Stimulated activated CD8-positive, alpha-beta memory T cell treated with anti-CD3 and anti-CD28 coated beads, Interleukin-12 subunit alpha, Interleukin-12 subunit beta, amount 100 ng/mL, for 24 hours (primary cell): ENCODE measurements around the gene CYP4F8.
"Not testable (repeated sequence)": the region's sequence is repeated elsewhere in the genome, so short reads cannot be mapped to it uniquely, and the experiment has no call there.

Source experiments
- DNase-seq: peaks from one replicate; pipeline ENCODE4 v3.0.0-alpha.2; 2020; ENCODE audit errors: extremely low read depth

Gene CYP4F8

DNA sequence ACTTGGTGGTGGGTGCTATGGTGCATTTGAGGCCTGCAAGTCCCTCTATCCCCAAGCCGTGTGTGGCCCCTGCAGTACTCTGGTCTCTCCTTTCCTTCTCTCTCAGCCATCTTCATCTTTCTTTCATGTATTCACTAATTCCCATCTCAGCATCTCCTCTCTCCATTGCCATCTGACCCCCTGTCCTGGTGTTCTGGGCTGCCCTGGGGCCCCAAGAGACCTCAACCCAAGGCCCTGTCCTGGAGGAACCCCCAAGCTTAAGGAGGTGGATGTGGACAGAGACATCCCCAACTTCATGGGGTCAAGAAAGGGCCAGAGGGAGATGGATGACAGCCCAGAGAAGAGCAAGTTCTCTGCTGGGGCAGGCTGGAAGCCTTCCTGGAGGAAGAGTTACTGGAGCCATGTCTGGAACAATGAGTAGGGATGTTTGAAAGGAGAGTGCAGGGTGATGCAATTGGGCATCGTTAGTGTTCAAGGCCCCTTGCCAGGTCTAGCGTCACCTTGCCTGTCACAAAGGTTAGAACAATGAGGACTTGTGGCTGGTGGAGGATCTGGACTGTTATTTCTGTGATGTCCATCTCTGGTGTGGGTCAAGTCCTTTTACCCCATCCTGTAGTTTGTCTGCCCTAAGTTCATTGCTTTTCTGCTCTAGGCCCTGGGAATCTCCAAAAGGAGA is 29.2 kb downstream of the CYP4F8 start:
- no peak for DNase-seq

DNA sequence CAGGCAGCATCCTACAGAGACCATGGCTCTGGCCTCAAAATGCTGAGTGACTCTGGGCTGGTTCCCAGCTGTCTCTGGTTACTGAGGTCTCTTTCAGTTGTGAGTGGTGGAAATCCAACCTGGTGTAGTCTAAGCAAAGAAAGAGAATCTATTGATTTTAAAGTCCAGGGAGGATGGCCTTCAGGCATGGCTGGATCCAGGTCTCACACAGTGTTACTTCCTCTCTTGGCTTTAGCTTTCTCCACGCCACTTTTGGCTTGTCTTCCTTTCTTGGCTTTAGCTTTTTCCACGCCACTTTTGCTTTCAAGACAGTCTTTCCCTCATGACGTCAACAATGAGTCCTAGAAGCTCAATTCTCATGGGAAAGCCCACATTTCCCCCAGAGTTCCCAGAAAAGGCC is 29.8 kb downstream of the CYP4F8 start:
- no peak for DNase-seq

DNA sequence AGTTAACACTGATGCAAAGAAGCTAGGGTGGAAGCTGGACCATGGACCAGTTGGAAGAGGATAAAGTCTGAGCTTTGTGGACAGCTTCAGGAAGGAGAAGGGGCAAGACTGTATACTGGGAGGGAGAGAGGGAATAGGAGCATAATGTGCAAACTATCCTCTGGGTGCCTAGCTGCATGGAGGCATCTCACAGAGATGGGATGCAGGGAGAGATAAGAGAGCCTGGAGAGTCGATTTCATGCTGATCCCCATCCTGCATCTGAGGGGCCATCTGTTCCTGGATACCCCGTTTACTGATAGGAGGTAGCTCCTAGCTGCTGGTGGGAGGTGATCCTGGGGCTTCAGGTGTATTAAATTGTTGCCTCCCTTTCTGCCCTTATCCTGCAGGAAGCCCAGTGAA is 34.5 kb downstream of the CYP4F8 start:
- no peak for DNase-seq

DNA sequence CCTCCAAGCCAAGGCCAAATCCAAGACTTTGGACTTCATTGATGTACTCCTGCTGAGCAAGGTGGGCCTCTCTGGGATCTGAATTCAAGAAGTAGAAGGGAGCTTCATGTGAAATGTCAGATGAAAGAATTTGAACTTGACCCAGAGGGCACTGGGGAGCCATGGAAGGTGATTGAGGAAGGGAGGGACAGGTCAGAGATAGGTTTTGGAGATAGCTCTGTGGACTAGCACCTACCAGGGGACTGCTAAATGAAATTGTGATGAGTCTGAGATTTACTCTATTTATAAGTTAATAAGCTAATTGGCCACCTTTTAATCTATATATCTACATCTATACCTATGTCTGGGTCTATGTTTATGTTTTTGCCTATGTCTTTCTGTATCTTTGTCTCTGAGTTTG is 35.1 kb downstream of the CYP4F8 start:
- not testable (repeated sequence) for DNase-seq

- no peak for DNase-seq
Observed at GRCh38 chr19:15651791-15652190, 36.8 kb downstream of the CYP4F8 start.

GRCh38 chr19:15652559-15653278 is 37.7 kb downstream of the CYP4F8 start:
- DNase-seq: no peak

GRCh38 chr19:15656467-15656866 is 41.4 kb downstream of the CYP4F8 start:
- DNase-seq: no peak

- DNase-seq: no peak
Observed at GRCh38 chr19:15663247-15663646, 48.2 kb downstream of the CYP4F8 start.

DNA sequence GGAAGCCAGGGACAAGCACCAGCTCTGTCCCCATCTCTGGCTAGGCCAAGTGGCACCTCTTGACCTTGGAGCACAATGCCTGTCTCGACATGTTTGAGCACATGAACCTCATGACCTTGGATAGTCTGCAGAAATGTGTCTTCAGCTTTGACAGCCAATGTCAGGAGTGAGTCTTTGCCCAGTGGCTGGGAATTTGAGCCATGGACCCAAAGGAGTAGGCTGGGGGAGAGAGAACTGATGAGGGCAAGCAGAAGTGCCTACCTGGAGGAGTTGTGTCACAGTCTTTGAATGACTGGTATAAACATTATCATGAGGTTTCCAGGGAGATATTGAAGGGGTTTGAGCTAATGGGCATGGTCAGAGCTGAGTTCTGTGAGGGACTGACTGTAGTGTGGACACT is 51.2 kb downstream of the CYP4F8 start:
- DNase-seq: no peak

DNA sequence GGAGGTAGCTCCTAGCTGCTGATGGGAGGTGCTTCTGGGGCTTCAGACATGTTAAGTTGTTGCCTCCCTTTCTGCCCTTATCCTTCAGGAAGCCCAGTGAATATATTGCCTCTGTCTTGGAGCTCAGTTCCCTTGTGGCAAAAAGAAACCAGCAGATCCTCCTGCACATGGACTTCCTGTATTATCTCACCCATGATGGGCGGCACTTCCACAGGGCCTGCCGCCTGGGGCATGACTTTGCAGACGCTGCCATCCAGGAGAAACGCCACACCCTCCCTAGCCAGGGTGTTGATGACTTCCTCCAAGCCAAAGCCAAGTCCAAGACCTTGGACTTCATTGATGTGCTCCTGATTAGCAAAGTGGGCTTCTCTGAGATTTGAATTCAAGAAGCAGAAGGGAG is 51.9 kb downstream of the CYP4F8 start:
- no peak for DNase-seq

GRCh38 chr19:15669440-15669839 is 54.4 kb downstream of the CYP4F8 start:
- DNase-seq: no peak

- no peak for DNase-seq
Observed at GRCh38 chr19:15669891-15670290, 54.9 kb downstream of the CYP4F8 start.

DNA sequence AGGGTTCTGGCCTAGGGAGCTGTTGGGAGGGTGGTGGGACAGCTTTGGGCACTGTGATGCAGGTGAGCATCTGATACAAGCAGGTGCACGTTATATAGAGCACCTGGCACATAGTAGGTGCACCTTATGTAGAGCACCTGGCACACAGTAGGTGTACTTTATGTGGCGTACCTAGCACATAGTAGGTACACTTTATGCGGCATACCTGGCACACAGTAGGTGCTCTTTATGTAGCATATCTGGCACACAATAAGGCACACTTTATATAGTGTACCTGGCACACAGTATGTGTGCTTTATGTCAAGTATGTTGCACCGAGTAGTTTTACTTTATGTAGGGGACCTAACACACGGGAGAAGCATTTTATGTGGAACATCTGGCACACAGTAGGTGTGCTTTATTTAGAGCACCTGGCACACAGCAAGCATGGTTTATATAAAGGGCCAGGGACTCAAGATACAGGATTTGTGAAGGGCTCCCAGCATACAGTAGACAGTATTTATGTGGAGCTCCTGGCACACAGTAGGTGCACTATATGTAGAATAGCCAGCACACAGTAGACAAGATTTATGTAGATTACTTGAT is 56.3 kb downstream of the CYP4F8 start:
- no peak for DNase-seq

DNA sequence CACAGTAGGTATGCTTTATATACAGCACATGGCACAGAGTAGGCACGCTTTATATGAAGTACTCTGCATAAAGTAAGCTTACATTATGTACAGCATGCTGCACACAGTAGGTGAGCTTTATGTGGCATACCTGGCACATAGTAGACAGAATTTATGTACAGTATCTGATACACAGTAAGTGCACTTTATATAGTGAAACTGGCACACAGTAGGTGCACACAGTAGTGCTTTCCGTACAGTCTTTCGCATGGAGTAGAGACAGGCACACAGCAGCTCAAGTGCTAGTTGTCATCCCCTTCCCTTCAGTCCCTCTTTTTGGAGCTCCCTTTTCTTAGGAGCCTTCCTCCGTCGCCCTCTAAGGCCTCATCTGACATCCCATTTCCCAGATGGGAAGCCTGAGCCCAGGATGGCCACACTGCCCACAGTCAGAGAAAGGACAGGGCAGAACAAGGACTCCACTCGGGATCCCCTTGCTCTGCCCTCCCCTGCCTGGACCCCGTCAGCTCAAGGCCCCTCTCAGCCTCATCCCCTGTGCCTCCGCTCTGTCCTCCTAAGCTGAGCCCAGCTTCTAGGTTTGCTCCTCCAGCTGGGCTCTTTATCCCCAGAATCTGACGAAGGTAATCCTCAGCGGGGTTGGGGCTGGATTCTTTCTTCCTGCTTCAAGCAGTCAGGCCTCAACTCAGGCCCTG is 57.0 kb downstream of the CYP4F8 start:
- DNase-seq: no peak

DNA sequence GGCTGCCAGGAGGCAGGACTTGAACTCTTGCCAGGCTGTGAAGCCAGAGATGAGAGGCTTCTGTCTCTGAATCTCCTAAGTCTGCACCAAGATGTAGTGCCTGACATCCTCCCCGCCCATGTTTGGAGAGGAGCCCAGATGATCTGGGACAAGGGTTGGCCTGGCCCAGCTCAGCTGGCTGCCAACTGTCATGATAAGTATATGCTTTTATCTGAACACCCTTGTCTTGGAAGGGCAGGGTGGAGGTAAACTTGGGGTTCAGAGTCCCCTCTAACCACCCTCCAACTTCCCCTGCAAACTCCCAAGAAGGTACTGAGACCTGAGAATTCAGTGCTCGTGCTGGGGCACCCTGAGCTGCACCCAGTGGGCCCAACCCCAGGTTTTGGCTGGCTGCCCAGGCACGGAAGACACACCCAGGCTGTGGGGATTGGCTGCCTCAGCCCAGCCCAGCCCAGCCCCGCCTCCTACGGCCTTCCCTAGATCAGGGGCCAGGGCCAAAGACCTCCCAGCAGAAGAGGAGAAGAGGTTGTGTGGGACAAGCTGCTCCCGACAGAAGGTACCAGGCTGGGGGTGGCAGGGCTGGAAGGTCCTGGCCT is 57.7 kb downstream of the CYP4F8 start, which contains the start of gene CYP4F12:
CYP4F12 (plus strand) TSS at position 508 of the 596 bp plus-strand sequence. CDS start 443 bp downstream, outside the sequence.
- no peak for DNase-seq

GRCh38 chr19:15673176-15673654 is 58.2 kb downstream of the CYP4F8 start:
- DNase-seq: no peak

GRCh38 chr19:15675560-15675959 is 60.5 kb downstream of the CYP4F8 start:
- no peak for DNase-seq

- DNase-seq: no peak
Observed at GRCh38 chr19:15679089-15679488, 64.1 kb downstream of the CYP4F8 start.

DNA sequence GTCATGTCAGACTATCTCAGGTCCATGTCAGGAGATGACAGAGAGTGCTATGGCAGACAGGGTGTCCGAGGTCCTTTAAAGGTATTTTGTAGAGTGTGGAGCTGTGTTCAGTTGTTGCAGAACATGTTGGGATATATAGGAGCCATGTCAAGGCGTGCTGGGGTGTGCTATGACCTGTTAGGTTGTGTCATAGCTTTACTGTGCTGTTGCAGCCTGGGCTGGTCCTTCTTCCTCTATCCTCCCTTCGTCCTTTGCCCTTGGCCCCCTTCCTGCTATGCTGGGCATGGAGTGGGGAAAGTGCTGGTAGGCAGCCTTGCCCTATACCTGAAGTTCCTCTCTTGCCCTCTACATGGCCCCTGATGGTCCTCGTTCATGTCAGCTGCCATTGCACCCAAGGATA is 64.8 kb downstream of the CYP4F8 start:
- not testable (repeated sequence) for DNase-seq
